Lower leg skin (tissue), 4 donors: ENCODE data around the gene RENBP. TPM values are rescaled to one million over a fixed set of nuclear protein-coding genes. Genes with fewer than 3 reads are reported as not detected.

Experiments used
- DNase-seq, 2 donors: peaks; one replicate each; pipeline ENCODE4 v3.0.0-alpha.2; 2019; ENCODE audit warnings: low spot score in 2 of 2
- H3K4me3 ChIP-seq: fragments of 200-600 bp; sonication (generic); 2 replicates; pipeline ENCODE4 v1.5.1; 2017; ENCODE audit warnings: mild to moderate bottlenecking, low read depth; ENCODE audit not compliant: poor library complexity, severe bottlenecking
- CTCF ChIP-seq, 3 donors: fragments of 450-650 bp; IDR thresholded peaks; one replicate each; pipeline ENCODE4 v1.5.1; 2016; ENCODE audit warnings: antibody characterized with exemption in 3 of 3, mild to moderate bottlenecking in 3 of 3, moderate library complexity in 2 of 3
- POLR2A ChIP-seq, 2 donors: fragments of 450-650 bp; IDR thresholded peaks; one replicate each; pipeline ENCODE4 v1.6.1; 2016 to 2017; ENCODE audit warnings: antibody characterized with exemption in 2 of 2, mild to moderate bottlenecking in 1 of 2, moderate library complexity in 1 of 2
- WGBS, 2 donors: methylation state at CpG; one replicate each; pipeline ENCODE4 v1.1.5; 2018; 5-methylcytosine and 5-hydroxymethylcytosine counted together
- intact Hi-C: fragments of 100-400 bp; cut with DNase I; formaldehyde crosslinking; loops from one replicate; pipeline ENCODE4 v1.15.0; 2023; ENCODE audit warnings: low total_unique reads
- total RNA-seq, 4 donors: library from RNA; depleted of rRNA; stranded (reverse); fragments of >200 nt; gene quantifications; one replicate each; pipeline ENCODE4 v1.1.0, GENCODE V29; 2016

Gene RENBP
- total RNA-seq, 4 donors from 2014 or later: 0.76 to 11.8 (median 4.2) TPM

DNA sequence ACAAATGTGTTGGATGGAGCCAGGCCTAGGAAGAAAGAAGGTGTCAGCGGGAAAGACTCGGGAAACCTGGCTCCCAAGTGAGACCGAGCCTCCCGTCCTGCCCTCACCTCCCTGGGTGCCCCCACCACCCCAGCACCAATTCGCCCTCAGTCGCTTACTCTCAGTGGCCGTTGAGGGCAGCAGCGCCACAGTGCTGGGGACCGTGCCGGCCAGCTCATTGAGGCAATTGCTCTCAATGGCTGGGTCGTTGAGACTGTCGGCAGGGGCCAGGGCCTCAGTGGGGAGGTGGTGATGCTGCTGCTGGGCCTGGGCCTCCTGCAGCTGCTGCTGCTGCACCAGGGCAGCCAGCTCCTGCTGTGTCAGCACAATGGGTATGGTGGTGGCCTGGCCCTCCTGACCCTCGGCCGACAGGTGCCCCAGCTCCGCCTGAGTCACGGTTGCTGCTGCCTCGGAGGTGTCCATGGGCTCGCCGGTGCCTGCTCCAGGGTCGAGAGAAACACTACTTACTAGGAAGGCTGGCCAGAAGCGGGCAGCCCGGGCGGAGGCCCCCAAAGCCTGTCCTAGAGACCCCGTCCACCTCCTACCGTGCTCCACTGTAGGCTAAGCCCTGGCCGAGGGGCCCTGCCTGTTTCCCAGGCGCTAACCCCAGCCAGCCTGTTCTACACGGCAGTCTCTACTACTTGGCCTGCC is 7.4 kb upstream of the RENBP start:
- intact Hi-C loops: loop anchor here (5.0 kb wide), 1 partner anchor 190 kb away; the partner anchor contains the start of gene PLXNB3
- TF ChIP-seq CTCF (IDR thresholded peaks at IDR 0.05): no peak
- TF ChIP-seq POLR2A (IDR thresholded peaks at IDR 0.05): no peak
- no peak overlapping the region for H3K4me3 ChIP-seq
- no peak for DNase-seq
- 93 to 94% methylated on average over 3 to 25 of the region's 28 CpGs for WGBS, 2 donors

- WGBS, 2 donors: 92 to 94% methylated on average over 12 to 19 of the region's 19 CpGs
- H3K4me3 ChIP-seq: no peak overlapping the region
- DNase-seq: no peak
- TF ChIP-seq POLR2A (IDR thresholded peaks at IDR 0.05): no peak
- TF ChIP-seq CTCF (IDR thresholded peaks at IDR 0.05): no peak
- intact Hi-C loops: loop anchor here (5.0 kb wide), 1 partner anchor 188 kb away; the partner anchor contains the start of gene PLXNB3
These were observed 5.7 kb upstream of the RENBP start for GRCh38 chrX:153950127-153950526.

DNA sequence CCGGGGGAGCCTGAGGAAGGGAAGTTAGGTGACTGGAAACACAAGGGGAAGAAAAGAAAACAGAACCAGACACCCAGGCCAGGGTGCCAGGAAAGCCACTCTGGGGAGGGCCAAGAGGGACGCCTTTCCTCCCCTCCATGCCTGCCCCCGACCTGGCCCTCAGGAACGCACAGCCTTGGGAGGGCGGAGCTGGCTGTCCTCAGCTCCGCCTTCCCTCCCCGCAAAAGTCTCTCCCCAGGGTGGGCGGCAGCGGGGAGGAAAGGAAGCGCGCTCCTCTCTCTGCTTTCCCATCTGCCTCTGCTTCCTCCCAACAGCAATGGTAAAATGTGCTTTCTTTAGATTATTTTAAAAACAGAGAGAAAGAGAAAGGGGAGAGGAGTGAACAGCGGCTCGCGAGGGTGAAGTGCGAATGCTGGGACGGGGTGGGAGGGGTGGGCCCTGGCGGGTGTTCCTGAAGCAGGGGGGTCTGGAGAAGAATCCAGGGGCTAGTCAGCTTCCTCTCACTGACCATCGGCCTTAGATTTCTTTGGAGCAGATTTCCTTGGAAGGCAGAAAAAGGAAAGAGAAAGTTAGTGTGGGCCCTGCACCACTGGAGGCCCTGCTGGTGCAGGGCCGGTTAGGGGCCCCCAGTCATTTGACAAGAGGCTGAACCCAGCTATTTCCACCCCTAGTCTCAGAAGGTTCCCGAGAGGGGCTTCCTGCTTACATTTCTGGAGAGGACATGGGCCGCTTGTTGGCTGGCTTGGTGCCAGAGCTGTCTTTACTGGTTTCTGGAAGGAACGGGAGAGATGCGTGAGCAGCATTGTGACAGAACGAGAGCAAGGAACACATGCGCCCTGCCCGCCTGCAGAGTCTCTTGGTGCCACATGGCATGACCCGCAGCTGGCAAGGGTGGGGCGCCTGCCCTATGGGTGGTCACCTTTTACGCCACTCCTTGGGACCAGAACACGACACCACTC is 4.7 kb upstream of the RENBP start:
- H3K4me3 ChIP-seq: no peak overlapping the region
- no peak for TF ChIP-seq CTCF (IDR thresholded peaks at IDR 0.05)
- TF ChIP-seq POLR2A (IDR thresholded peaks at IDR 0.05): no peak
- DNase-seq: no peak
- intact Hi-C loops: no loop called here
- 67 to 80% methylated on average over 22 to 30 of the region's 30 CpGs for WGBS, 2 donors

DNA sequence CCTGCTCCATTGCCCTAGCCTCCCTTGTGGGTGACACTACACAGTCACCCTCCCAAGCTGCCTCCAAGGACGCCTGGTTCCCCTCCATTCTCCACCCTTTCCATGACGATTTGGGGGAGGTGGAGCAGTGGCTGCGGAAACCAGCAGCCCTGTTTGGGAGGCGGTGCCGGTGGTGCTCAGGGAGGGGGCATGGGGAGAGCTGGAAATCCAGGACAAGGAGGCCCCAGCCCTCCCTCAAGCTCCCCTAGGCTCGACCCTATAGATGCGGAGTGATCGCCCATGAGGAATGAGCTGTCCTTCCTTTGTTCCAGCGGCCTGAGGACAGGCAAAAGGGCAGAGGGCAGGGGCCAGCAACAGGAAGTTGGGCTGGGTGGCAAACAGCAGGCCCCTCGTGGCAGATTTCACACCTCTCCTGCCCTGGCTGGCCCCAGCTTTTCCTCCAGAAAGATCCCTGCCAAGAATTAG is 3.6 kb upstream of the RENBP start:
- DNase-seq: no peak
- WGBS, 2 donors: 66 to 81% methylated on average over 8 to 10 of the region's 10 CpGs
- no peak overlapping the region for H3K4me3 ChIP-seq
- intact Hi-C loops: no loop called here
- no peak for TF ChIP-seq POLR2A (IDR thresholded peaks at IDR 0.05)
- TF ChIP-seq CTCF (IDR thresholded peaks at IDR 0.05): no peak

DNA sequence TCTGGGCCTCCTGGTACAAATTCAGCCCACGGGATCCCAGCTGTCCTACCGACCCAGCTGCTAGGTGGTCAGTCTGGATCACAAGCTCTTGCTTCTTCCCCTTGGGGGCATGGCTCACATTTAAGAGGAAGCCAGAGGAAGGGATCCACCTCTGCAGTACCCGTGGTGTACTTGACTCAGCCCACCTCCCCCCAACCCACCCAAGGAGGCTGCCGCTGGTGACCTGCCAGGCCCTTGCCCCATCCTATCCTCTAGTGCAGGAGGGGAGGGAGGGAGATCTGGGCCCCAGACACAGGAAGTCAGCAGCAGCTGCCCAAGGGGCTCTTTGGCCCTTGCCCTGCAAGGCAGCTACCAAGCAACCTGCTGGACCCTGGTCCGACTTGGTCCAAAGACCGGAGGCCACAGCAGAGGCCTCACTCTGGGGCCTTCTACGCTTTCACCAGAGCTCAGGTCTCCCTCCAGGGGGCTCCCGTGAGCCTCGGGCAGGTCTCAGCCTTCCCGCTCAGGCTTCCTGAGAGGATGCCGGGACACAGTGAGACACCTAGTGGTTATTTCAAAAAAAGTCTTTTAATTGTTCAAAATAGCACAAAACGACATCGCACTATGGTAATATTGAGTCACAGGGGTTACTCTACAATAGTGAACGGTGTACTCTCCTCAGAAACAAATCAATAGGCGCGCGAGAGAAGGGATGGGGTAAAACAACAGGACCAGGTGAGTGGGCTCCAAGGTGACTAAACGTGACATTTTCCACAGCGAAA is 2.7 kb upstream of the RENBP start:
- DNase-seq: no peak
- TF ChIP-seq POLR2A (IDR thresholded peaks at IDR 0.05): no peak
- TF ChIP-seq CTCF (IDR thresholded peaks at IDR 0.05): no peak
- WGBS, 2 donors: 34 to 57% methylated on average over 11 to 18 of the region's 19 CpGs
- no peak overlapping the region for H3K4me3 ChIP-seq
- intact Hi-C loops: no loop called here
